NCI-H2107 treated with DMSO at 0.1 percent for 48 hours (cell line): ENCODE results near the gene CAMKK2.
"Not testable (repeated sequence)": the region's sequence is repeated elsewhere in the genome, so short reads cannot be mapped to it uniquely, and the experiment has no call there.

Source experiments
- DNase-seq: peaks from one replicate; lab custom pipeline; 2025; ENCODE audit not compliant: unreplicated experiment; lab: John Stamatoyannopoulos, UW

CAMKK2 gene

DNA sequence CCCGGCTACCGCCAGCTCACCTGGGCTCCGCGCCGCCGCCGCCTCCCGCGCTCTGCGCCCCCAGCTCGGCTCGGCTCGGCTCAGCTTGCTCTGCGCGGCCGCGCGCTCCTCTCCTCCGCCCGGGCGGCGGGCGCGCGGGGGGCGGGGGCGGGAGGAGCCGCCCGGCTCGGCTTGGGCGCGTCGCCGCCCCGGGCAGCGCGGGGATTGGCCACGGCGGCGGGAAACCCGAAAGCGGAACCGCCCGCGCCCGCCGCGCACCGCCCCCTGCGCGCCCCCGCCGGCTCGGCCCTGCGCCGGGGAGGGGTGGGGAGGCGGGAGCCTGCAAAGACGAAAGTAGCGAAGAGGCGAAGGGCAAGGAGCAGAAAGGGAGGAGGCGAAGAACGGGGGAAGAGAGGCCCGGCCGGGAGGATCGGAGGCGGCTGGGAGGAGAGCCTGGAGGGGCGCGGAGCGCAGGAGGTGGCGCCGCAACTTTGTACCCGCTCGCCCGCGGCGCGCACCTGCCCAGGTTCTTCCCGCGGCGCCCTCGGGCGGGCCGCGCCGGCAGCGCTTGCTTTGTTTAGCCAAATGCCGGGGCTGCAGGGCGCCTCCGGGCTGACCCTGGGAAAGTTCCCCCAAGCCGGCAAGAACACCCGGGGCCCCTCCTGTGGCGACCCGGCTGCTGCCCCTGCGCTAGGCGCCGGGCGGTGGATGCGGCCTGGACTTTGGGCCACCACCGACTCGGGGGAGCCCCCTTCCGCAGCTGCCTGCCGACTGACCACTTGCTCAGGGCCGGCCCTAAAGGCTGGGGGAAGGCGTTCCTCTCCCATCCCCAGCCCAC lies at the start of gene CAMKK2:
TSS of gene CAMKK2 (minus strand) at position 92 of the 817 bp plus-strand sequence. CDS start 22,183 bp downstream, outside the sequence.
- DNase-seq: peak; percentile 54

DNA sequence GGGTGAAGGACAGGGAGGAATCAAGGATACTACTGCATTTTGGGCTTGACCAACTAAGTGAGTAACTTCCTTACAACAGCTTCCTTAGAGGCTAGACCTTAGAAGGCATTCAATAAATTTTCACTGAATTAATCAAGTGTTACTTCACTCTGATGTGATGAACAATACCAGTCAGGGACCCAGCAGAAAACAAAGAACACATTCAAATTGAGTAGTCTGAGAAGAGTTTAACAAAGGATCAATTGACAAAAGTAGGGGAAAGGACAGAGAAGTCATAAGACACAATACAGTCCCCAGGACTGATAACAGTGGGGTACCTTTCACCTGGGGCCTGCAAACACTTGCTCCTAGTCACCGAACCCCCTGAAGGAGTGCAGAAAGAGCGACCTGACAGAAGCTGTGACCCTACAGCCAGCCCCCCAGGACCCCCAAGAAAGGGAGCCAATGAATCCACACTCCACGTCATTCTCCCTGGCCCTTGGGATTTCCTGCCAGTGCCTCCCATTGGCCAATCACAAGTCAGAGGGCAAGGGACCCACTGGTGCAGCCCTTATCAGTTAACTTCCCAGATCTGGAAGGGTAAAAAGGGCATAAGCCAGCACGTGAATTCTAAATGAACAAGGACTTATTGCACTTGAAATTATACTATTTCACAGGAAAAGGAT lies 48.8 kb upstream of the CAMKK2 start:
- DNase-seq: no peak

DNA sequence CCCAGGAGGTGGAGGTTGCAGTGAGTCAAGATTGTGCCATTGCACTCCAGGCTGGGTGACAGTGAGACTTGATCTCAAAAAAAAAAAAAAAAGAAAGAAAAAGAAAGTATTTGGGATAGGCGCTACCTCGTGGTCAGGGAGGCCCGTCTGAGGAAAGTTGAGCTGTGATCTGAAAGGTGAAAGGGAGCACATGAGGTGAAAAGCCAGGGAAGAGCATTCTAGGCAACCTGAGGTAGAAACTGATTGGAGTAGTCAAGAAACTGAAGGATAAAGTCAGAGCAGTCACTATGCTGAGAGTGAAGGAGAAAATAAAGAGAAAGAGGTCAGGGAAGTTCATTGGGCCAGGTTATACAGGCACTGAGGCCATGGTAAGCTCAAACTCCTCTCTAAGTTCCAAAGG lies 48.0 kb upstream of the CAMKK2 start:
- DNase-seq: no peak

DNA sequence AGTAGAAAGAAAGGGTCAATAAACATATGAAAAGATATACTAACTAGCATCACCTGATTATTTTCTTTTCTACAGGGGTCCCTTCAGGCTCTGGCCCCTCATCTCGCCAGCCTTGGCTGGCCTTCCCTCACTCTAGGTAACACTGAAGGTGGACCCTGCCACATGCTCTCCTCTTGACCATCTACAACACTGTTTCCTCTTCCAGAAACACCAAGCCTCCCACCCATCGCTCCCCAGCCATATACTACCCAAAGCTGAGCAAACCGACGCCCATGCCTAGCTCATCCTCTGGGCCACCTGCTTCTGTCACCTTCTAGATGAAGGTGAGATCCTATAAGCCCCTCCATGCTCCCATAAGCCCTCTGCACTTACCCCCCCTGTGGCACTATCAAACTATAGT lies 40.9 kb upstream of the CAMKK2 start:
- no peak for DNase-seq

DNA sequence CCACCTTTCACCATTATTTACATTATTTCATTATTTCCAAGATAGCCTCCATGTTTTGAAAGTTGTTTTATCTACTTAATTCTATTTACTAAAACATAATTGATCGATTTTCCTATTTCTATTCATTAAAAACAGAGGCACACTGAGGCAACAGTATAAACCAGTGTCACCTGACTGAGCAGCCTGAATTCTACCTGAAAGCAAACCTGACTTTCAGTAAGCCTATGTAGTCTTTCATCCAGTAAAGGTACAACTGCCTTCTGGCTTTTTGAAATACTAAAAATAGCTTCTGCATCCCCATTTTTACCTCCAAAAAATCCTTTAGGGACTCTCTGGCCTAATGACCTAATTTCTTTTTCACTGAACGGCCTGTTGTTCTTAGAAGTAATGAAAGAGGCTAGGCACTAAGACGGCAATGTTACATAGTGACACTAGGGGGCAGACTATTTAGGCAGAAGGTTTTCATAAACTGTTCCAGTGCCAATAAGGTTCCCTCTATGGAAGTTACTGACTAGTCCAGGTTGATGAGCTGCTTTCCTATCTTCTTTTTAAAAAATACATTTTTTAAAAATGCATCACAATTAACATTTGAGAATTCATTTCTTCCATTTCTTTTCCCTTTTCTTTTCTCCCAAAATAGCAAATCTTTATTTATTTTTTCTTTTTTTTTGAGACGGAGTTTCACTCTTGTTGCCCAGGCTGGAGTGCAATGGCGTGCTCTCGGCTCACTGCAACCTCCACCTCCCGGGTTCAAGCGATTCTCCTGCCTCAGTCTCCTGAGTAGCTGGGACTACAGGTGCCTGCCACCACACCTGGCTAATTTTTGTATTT lies 38.2 kb upstream of the CAMKK2 start:
- peak; percentile 86 for DNase-seq

DNA sequence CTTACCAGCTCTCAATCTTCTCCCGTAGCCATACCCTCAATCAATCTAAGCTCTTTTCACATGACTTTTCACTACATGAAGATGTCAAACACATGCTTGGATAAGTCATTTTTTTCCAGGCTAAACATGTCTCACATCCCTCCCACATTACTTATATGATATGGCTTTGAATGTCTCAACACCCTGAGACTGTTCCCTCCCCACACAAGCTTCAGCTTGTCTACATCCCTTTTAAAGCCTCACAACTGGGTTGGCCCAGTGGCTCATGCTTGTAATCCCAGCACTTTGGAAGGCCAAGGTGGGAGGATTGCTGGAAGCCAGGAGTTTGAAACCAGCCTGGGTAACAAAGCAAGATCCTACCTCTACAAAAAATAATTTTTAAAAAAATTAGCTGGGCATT lies 37.2 kb upstream of the CAMKK2 start:
- DNase-seq: no peak

DNA sequence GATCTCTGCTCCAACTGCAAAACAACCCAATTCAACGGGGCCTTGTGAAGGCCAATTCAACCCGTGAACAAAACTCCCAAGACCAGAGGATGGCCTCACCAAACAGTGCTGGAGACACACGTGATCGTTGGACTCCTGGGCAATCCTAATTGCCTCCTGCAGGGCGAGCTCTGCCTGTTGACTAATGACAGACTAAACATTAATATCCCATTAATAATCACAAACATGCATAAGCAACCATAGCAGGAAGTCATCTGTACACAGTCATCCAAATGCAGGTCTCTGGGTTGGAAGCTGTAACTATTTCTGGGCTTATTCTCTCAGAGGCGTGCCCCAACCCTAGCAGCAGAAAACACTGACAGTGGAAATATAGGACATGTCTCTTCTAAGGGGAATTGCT lies 34.7 kb upstream of the CAMKK2 start:
- no peak for DNase-seq

DNA sequence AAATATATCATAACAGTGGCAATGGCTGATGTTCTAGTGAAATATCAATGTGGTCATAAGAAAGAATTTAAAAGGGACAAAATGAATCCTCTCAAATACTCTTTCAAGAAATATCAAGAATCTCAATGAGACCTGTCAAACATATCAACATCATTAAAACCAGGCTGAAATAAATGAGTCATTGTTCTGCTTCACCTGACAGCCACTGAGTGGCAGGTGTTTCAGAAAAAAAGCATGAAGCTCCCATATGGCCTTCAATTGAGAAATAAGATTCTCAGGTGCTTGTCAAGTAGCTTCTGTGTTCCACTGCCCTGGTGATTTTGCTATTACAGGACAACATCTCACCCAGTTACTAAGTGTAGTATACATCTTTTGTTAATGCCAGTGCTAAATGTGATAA lies 34.2 kb upstream of the CAMKK2 start:
- peak; percentile 13 for DNase-seq

DNA sequence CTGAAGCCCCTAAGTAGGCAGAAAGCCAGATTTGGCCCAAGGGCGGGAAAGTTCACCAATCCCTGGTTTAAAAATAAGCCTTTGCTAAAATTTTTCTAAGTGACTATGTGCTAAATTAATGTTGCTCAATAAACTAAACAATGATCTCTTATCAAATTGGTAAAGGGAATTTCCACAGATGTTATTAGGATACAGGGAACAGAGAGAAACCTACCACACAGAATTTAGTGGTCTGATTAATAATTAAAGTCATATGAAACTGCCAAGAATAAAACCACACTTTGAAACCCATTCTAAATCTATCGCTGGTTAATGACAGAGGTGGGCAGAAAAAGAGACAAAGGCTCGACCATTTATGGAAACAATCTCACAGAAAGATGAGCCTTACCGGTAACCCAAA lies 33.7 kb upstream of the CAMKK2 start:
- no peak for DNase-seq

DNA sequence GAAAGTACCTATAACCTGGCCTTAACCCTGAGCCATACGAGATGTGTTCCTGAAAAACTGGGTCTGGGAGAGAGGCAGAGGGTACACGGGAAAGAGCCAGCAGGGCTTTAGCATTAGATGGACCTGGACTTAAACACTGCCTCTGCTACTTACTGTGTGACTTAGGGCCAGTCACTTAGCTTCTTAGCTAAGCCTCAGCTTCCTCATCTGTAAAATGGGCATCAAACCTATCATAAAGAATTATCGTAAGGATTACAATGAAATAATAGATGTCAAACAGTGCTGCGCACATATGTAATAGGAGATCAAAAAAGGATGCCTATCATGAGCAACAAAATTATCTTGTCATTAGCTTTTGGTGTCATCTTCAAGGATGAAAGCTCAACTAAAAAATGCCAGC lies 32.1 kb upstream of the CAMKK2 start:
- DNase-seq: no peak

DNA sequence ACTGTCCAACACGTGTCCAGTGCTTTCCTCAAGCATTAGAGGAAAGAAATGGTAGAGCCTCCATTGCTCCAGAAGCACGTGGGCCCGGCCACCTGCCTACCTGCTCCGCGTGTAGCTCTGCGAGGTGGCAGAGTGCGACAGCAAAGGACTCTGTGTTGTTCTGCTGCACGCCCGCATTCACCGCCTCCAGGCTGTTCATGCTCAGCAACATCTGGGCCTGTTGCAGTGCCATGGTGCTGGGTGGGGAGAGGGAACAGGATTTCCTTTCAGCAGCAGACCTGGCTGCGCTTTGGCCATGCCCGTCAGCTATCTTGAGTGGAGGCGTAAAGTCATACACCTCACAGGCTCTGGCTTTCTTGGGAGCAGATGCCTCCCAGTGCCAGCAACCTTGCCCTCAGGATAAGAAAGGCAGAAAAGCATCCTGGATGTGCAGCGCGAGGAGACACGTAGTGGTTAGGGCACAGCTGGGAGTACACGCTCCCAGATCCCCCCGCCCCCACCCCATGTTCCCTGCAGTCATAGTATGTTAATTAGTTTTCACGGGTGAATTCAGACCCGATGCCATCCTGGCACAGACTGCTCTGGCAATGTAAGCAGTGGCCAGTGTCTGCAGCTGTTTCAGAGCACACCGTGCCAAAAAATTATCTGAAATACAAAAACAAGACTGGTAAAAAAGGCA lies 30.6 kb upstream of the CAMKK2 start:
- no peak for DNase-seq

DNA sequence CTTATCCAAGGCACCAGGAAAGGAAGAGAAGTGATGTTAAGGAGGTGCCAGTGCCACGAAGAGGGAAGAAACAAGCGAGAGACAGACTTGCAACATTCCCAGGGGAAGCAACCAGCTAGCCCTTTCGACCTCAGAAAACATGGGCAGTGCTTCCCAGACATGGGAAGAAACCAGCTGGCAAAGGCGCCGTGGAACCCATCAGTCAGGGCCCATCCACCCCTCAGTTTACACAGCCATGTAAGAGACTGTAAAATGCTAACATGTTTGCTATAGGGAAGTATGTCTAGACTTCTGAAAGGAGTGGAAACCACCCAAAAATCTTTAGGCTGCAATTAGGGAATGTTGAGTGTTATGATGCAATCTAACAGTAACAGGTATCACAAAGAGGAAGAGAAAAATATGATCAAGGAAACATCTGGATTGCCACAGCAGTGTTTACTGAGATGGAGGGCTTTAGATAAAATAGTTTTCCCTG lies 29.4 kb upstream of the CAMKK2 start:
- no peak for DNase-seq

DNA sequence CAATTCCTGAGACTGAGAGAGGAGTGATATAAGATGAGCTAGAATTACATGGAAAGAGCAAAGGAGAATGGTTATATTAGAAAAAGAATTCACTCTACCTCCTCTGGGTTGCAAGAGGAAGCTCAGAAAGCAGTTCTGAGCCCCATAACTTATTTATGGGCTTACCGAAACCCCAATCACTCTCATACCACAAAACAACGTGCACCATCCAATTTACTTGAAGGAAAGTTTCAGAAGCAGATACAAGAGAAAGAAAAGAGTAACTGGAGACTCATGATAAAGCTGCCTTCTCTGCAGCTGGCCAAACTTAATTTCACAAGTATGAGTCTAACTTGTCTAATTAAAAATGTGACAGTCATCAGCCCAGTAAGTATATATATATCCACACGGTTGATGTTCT lies 27.4 kb upstream of the CAMKK2 start:
- DNase-seq: no peak

DNA sequence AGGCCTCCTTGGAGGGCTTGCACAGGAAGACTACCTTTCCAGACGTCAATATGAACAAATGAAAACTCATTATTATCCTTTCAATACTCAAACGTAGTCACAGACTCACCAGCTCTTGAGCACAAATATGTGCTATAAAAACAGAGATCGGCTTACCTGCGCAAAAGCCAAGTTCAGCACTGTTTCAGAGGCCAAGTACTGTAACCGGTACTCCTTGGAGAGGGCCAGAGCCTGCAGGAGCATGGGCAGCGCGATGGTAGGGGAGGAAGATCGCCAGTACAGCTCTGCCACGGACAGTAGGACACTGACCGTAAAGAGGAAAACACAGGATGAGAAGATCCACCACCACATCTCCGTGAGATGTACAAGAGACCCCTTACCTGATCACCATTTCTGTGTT lies 21.6 kb upstream of the CAMKK2 start:
- no peak for DNase-seq

DNA sequence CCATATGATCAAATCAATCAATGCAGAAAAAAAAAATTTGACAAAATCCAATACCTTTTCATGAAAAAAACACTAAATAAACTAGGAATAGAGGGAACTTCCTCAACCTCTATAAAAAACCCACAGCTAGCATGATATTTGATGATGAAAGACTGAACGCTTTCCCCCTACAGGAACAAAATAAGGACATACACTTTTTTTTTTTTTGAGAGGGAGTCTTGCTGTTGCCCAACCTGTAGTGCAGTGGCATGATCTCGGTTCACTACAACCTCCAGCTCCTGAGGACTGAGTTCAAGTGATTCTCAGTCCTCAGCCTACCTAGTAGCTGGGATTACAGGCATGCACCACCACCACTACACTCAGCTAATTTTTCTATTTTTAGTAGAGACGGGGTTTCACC lies 17.9 kb upstream of the CAMKK2 start:
- DNase-seq: no peak

DNA sequence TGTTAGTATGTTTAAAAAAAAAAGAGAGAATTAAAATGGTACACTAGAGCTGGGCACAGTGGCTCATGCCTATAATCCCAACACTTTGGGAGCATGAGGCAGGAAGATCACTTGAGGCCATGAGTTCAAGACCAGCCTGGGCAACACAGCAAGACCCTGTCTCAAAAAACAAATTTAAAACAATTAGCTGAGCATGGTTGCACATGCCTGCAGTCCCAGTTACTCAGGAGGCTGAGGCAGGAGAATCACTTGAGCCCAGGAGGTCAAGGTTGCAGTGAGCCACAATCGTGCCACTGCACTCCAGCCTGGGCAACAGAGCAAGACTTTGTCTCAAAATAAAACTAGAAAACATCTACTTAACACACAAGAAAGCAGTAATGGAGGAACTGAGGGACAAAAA lies 13.7 kb upstream of the CAMKK2 start:
- not testable (repeated sequence) for DNase-seq

DNA sequence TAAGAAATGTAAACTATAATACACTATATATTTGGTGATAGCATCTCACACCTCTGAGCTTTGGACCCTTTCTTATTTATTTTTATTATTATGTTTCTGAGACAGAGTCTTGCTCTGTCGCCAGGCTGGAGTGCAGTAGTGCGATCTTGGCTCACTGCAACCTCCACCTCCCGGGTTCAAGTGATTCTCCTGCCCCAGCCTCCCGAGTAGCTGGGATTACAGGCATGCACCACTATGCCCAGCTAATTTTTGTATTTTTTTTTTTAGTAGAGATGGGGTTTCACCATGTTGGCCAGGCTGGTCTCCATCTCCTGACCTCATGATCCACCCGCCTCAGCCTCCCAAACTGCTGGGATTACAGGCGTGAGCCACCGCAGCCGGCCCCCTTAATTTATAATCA lies 10.9 kb upstream of the CAMKK2 start:
- not testable (repeated sequence) for DNase-seq

DNA sequence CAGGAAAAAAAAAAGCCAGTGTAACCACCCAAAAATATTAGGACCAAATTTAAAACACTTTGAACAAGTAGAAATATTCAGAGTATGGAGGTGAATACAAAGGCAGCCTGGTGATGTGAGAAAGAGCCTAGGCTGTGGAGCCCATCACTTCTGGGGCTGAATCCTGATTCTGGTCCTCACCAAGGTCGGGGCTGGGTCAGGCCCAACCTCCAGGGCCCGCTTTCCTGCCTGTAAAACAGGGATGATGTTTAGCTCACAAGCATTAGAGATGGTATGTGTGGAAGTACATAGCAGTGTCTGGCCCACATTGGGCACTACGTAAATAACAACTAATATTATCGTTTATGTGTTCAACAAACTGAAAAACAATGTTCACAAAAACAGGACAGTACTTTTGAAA lies 7.8 kb upstream of the CAMKK2 start:
- no peak for DNase-seq

DNA sequence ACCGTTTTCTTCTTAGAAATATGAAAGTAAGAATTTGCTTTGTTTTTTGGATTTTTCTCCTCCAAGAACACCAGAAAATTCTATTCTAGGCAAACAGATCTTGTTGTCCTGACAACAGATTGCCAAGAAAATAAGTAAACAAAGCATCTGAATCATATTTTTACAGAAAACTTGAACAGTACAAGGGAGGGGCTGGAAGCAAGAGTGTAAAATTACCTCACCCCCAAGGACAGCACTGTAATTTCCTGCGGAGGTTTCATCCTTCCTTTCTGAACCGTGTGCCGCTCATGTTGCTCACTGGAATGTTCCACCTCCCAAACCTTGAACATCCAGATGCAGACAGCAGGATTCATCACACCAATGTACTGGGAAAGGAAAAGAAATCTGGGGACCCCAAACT lies 5.4 kb upstream of the CAMKK2 start:
- no peak for DNase-seq

DNA sequence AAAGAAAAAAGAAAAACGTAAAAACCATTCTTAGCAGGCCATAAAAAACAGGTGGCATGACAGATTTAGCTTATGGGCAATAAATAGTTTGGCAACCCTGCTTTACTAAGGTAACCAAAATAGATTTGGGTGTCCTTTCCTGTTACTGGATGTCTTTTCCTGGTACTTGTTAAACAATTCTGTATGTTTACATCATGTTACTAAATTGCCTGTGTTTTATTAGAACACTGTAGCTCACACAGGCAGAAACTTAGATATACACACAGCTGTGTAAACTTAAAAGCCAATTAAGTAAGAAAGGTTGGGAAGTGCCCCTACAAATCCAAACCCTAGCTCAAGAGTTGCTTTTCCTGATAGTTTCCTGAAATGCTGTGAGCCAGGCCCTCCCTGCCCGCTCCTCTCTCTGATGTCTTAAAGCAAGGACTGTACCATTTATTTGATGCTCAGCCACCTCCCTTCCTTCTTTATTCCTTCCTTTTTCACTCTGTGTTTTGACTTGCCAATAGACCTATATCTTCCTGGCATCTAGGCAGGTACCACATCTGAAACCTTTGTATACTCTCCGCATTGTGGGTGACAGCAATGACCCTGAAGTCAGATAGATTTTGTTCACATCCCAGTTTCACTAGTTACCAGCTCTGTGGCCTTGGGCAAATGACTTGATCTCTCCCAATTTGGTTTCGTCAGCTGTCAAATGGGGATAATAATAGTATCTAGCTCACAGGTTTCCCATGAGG lies 3.7 kb upstream of the CAMKK2 start:
- no peak for DNase-seq
